IPS-18c (cell line): ENCODE measurements around the gene PCBP3.
"Not testable (repeated sequence)": the region's sequence is repeated elsewhere in the genome, so short reads cannot be mapped to it uniquely, and the experiment has no call there.

ENCODE experiments used
- H3K4me3 ChIP-seq: 2 replicates; pipeline ENCODE4 v1.7.0; 2013; ENCODE audit warnings: low read depth, mild to moderate bottlenecking, low read length, moderate library complexity; ENCODE audit not compliant: insufficient read depth
- H3K9me3 ChIP-seq: one replicate; pipeline ENCODE4 v1.6.1; 2013; ENCODE audit warnings: mild to moderate bottlenecking, low read length, moderate library complexity; ENCODE audit not compliant: control insufficient read depth, insufficient read depth

PCBP3 gene

GRCh38 chr21:45799765-45800338, 156.3 kb downstream of the PCBP3 start:
- H3K4me3 ChIP-seq = no peak overlapping the region
- no peaks in the 10 kb centered on the region for H3K9me3 ChIP-seq

DNA sequence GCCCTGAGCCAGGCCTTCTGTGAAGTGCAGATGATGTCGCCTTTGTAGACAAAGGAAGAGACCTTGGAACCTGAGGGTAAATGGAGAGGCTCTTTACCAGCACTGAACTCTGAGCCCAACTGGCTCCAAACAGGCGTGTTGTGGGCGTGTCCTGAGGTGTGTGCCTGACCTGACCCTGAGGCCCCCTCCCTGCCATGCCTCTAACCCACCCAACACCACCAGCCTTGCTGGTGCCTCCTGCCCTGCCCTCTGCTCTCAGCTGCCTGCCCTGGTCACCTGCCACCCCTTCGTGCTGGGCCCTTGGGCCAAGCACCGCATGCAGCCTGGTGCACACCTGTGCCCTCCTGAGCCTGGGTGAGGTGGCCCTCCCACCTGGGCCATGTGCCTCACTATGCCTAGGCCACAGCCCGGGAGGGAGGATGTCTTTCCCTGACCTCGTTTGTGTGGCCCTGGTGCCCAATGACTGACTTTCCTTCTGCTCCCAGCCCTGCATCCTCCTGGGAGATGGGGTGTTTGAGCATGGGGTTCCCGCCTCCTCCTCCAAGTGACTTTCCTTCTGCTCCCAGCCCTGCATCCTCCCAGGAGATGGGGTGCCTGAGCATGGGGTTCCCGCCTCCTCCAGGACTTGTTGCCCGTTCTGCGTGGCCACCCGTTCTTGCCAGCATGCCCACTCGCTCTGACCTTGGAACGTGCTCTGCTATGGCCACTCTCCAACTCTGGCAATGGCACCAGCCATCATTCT, 157.0 kb downstream of the PCBP3 start:
- Histone ChIP-seq H3K9me3 (no peaks in the 10 kb centered on the region), H3K4me3 (no peak overlapping the region)

DNA sequence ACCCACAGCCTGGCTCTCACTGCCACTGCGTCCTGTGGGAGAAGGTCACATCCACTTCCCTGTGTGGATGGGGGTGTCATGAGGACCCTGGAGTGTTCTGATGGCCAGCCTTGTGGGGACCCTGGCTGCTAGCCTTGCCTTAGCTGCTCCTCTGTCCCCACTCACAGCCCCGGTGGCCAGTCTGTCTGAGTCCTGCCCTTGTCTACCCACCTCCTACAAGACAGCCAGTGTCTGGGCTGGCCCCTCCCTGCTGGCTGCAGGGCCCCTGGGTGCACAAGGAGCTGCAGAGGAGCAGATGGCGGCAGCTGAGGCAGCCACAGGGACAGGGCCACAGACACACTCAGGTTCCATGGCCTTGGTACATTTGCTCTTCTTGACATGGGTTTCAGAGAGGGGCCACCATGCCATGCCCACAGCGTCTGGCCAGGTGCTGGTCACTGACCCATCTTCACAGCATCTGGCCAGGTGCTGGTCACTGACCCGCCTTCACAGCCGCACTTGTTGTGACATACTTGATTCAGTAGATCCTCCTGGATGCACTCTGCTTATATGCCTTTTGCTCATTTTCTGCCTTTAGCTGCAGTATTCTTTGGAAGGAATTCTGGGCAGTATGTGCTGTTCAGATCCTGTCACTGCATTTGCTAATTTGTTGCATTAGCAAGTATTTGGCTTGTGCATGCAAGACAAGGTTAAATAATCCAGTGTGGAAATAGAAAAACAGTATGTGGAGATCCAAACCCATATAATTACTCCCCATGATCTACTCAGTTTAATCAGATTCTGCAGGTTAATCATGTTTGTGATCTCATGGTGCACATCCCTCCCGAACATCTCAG, 157.8 kb downstream of the PCBP3 start:
- Histone ChIP-seq H3K9me3 (no peaks in the 10 kb centered on the region), H3K4me3 (no peak overlapping the region)

DNA sequence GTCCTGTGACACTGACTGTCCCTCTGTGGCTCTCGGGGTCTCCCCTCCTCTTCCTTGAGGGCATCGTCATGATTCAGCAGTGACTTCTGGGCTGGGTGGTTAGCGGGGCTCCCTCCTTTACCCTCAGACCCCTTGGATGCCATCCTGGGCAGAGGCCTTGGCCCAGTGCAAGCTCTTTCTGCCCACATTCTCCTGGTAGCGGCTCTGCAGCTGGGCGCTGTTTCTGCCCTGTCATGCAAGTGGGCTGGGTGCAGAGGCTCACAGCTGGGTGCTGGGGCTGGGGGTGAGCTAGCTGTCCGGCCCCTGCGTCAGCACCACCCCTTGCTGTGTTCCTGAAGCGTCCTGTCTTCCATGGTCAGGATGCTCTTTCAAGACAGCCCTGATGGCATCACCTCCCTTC, 158.5 kb downstream of the PCBP3 start:
- Histone ChIP-seq H3K4me3 (no peak overlapping the region), H3K9me3 (peaks cover 2% of the 10 kb centered on the region)

DNA sequence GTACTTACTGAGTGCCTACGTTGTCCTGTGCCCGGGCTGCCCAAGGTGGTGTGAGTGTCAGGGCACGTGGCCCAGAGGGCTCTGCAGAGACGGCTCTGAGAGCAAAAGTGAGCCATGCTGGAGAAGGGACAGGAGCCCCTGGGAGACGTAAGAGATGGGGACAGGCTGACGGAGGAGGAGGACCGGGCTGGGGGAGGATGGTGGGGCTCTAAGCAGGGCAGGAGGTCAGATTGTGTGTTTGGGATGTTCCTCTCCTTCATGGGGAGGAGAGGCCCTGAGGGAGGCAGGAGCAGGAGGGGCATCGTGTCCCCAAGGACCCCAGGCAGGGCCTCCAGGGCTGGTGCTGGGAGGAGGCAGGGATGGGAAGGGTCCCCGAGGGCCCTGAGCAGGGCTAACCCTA, 158.9 kb downstream of the PCBP3 start:
- no peak overlapping the region for H3K4me3 ChIP-seq
- peaks cover 2% of the 10 kb centered on the region for H3K9me3 ChIP-seq

DNA sequence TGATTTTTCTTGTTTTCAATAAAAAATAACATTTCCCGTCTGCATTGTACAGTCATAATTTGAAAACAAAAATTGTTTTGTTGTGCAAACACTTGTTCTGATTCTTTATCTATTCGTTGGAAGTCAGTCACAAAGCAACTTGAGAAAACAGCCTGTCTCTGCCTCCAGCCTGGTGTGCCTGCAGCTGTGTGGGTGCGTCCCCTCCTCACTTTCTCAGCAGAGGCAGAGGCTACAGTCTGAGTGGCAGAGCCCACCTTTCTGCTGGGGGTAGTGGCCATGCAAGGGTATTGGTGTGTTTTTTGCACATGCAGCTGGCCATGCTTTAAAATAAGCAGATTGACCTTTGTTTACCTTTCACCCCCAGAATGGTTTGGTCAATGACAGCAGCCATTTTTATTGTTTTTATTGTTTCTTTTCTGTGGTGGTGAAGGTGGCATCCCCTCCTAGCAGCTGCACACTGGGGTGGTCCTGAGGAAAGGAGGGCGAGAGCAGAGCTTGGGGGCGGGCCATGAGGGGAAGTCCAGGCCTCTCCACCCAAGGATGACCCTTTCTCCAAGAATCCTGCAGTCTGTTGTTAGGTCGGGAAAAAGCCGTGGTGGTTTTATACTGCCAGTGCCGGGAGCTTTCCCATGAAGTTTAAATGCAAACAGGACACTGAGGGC, 159.6 kb downstream of the PCBP3 start:
- no peak overlapping the region for H3K4me3 ChIP-seq
- peaks cover 2% of the 10 kb centered on the region for H3K9me3 ChIP-seq

DNA sequence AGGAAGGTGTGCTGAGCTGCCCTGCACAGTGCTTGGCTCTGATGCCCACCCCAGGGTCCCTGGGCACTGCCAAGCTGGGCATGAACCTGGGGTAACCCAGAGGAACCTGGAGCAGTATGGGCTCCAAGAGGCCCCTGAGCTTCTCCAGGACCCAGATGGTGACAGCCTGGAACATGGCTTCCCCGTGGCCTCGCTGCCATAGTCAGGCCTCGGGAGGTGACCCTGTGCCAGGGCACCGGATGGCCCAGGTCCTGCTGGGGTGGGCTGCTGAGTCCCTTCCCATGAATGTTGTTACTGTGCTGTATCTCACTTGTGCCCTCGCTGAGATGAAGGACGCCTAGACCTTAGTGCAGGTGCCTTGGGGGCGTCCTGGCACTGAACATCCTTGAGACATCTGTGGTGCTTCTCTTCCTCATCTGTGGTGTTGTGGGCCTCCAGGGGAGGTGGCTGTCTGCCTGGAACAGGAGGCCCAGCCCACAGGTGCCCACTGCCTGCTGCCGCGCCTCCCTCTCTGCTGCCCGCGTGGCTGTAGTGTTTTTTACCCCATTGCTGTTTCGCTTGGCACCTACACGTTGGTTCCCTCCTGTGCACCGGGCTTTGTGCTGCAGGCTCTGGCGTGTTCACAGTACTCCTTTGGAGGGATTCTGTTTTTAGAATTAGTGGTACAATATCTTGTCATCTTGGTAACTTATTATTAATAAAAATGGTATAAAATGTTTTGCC, 160.3 kb downstream of the PCBP3 start:
- Histone ChIP-seq H3K4me3 (no peak overlapping the region), H3K9me3 (peaks cover 2% of the 10 kb centered on the region)

DNA sequence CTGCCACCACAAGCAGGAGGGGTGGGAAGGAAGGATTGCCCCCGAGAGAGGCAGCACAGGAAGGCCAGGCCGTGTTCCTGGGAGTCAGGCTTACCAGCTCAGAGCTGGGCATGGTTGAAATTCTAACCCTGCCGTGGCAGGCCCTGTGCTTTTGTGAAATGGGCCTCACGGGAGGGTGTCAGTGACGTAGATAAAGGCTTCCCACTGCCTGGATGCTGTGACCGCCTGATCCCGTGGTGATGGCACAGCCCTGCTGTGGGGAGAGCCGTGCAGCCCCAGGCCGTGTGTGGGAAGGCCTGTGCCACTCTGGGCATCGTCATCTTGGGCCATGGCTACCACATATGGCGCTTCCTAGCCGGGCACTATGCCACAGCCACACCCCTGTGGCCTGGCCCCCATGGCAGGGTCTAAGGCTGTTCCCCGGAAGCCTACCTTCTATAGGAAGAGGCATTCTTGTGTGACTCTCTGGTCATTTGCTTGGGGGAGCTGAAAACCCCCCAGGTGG, 161.3 kb downstream of the PCBP3 start:
- H3K9me3 ChIP-seq = peaks cover 2% of the 10 kb centered on the region
- no peak overlapping the region for H3K4me3 ChIP-seq

DNA sequence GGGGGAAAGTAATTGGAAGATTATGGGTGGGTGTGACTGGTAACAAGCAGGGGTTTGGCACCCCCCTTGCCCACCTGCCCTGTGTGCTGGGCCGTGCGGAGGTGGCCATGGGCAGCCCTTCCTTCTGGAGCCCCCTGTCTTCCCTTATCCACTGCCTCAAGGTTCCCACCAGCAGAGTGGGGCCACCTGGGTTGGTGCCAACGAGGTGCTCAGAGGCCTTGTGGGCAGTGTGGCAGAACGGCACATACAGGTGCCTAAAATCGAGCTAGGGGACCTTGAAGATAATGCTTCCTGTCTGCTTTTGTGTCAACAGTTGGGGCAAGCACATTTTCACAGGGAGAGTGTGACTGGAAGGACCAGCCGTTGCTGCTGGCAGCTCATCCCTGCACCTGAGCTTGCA, 161.8 kb downstream of the PCBP3 start:
- Histone ChIP-seq H3K4me3 (no peak overlapping the region), H3K9me3 (peaks cover 2% of the 10 kb centered on the region)

DNA sequence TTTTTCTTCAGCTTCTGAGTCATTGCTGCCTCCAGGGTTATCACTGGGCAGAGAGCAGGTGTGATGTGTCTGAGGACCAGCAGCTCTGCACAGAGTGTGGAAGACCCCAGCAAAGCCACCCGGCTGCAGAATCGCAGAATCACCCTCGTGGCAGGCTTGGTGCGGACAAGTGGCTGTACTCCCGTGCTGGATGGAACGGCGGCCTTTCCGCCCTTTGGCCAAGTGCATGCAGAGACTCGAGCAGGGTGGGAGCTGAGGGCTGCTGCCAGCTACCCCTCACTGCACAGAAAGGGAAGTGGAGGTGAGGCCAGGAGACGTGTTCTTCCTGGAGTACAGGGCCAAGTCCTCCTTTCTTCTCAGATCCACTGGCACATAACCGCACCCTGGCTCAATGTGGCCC, 162.5 kb downstream of the PCBP3 start:
- H3K9me3 ChIP-seq = peaks cover 2% of the 10 kb centered on the region
- H3K4me3 ChIP-seq = no peak overlapping the region

- not testable (repeated sequence) for H3K4me3 ChIP-seq, H3K9me3 ChIP-seq
Observed at GRCh38 chr21:45808663-45809062, 165.1 kb downstream of the PCBP3 start.

DNA sequence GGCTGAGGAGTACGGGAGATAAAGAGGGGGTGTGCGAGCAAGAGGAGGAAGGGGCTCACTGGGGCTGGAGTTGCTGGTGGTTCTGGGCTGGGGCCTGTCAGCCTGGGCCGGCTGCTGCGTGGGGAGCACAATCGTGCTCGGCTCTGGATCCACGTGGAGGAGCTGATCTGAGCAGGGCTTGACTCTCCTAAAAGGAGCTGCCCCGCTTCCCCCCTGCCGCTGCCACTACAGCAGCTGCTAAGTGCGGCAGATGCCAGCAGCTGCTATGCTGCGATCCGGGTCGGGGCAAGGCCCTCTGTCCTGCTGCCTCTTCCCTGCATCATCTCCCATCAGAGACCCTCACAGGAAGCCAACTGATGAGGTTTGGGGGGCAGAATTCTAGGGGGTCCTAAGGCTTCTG, 165.9 kb downstream of the PCBP3 start:
- Histone ChIP-seq H3K9me3 (peaks cover 2% of the 10 kb centered on the region), H3K4me3 (no peak overlapping the region)

DNA sequence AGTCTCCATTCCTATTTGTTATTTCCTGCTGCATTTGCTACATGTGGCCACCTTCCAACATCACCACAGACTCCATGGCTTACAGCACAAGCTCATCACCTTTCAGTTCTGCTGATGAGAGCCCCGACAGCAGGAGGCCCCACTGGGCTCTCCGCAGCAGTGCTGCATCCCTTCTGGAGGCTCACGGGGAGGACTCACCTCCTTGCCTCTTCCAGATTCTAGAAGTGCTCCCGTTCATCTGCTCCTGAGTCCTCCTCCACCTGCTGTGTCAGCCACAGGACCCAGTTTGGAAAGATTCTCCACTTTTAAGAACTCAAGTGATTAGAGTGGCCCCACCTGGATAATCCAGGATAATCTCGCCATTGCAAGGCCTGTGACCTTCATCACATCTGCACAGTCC, 167.6 kb downstream of the PCBP3 start:
- peaks cover 2% of the 10 kb centered on the region for H3K9me3 ChIP-seq
- no peak overlapping the region for H3K4me3 ChIP-seq

GRCh38 chr21:45814210-45814940, 170.8 kb downstream of the PCBP3 start:
- not testable (repeated sequence) for H3K4me3 ChIP-seq, H3K9me3 ChIP-seq

- not testable (repeated sequence) for H3K4me3 ChIP-seq, H3K9me3 ChIP-seq
Observed at GRCh38 chr21:45815781-45816180, 172.3 kb downstream of the PCBP3 start.

GRCh38 chr21:45816794-45817193, 173.3 kb downstream of the PCBP3 start:
- Histone ChIP-seq H3K4me3 (no peak overlapping the region), H3K9me3 (no peaks in the 10 kb centered on the region)
